Forelimb muscle (tissue), 1 donor: ENCODE data around the gene PPM1N. TPM values are rescaled to one million over a fixed set of nuclear protein-coding genes. Genes with fewer than 3 reads are reported as not detected.

ENCODE experiments used
- DNase-seq: peaks from one replicate; pipeline ENCODE4 v3.0.0-alpha.2; 2013; ENCODE audit warnings: low read depth
- polyA plus RNA-seq: library from polyadenylated mRNA; unstranded; fragments of 120-200 nt; gene quantifications from one replicate; pipeline ENCODE4 v1.2.1, GENCODE V29; 2013; ENCODE audit not compliant: insufficient read length

Gene PPM1N
- polyA plus RNA-seq, 1 donor, result 1.0 TPM

DNA sequence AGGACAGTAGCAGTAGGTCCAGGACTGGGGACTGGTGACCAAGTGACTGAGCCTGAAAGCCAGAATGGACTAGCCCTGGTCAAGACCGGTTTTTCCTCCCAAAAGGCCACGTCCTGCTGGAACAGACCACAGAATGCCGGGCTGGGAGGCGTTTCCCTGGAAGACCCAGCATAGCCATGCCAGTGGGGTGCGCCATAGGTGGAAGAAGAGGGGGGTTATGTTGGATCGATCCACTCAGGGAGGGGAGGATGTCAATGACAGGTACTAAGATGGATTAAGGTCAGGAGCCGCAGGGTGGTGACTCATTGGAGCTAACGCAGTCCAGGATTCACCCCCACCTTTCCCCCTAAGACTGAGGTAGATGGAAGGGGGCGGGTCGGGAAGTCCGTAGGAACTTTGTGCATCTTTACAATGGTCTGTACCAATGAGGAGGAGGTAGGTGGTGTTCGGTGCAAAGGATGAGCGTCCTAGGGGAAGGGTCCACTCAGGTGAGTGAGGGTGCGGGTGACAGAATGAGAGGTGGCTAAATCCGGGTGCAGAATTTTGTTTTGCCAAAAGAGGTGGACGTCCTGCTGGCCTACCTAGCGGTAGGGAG lies 30.0 kb downstream of the PPM1N start:
- no peak for DNase-seq

GRCh38 chr19:45528744-45529419 lies 30.6 kb downstream of the PPM1N start:
- DNase-seq, result no peak

DNA sequence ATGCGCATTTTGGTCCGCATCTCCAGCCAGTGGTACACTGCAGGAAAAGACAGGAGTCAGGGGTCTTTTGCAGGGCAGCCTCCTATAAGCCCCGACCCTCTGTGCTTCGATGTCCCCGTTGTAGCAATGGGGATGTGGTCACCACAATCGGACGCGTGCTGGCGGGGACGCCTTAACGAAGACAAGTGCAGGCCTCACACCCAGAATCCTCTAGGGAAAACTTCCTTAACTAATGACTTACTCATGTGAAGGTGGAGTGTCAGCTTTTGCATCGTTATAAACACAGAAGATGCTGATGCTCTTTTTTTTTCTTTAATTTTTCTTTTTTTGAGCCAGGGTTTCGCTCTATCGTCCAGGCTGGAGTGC lies 31.2 kb downstream of the PPM1N start:
- DNase-seq, result no peak

DNA sequence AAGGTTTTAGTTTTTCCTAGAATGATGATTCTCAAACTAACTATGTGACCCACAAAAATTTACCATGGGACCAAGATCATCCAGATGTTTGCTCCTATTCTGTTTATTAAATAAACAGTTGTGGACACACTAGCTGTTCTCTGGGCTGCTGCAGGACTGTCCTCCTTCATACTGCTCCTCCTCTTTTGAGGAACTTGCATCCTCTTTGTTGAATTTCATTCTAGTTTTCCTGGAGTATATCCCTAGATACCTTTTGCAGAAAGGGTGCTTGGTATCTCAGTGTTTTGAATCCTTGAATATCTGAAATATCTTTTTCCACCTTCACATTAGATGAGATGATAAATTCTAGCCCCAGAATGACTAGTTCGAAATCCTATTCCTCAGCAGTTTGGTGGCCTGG lies 33.1 kb downstream of the PPM1N start:
- no peak for DNase-seq

GRCh38 chr19:45539459-45539858 lies 41.2 kb downstream of the PPM1N start:
- DNase-seq, result no peak

DNA sequence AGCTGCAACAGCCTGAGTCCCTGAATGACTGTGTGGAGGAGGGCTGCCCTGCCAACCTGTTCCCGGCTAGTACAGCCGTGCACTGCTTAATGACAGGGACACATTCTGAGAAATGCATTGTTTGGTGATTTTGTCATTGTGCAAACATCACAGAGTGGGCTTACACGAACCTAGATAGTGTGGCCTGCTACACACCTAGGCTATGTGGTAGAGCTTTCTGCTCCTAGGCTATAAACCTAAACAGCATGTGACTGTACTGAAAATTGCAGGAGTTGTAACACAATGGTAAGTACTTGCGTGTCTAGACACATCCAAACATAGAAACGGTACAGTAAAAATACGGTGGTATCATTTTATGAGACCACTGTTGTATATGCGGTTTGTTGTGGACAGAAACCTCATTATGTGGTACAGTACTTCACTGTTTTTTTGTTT lies 44.0 kb downstream of the PPM1N start:
- DNase-seq, result no peak

DNA sequence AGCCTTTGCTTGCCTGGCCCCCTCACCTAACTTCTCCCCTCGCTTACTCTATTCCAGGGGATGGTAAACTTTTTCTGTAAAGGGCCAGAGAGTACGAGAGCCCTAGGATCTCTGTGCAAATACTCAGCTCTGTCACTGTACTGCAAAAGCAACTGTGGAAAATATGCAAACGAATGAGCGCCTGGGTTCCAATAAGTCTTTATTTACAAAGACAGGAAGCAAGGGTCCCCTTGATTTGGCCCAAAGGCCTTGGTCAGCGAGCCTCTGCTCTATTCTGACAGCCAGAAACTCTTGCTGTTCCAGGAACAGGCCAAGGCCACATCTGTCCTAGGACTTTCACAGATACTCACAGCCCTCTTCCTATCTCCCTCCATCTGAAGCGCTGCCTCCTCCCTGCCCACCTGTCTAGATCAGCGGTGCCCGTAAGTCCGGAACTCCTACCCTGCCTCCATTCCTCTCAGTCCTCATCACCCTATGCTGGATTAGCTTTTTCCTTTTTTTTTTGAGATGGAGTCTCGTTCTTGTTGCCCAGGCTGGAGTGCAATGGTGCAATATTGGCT lies 49.0 kb downstream of the PPM1N start:
- no peak for DNase-seq

DNA sequence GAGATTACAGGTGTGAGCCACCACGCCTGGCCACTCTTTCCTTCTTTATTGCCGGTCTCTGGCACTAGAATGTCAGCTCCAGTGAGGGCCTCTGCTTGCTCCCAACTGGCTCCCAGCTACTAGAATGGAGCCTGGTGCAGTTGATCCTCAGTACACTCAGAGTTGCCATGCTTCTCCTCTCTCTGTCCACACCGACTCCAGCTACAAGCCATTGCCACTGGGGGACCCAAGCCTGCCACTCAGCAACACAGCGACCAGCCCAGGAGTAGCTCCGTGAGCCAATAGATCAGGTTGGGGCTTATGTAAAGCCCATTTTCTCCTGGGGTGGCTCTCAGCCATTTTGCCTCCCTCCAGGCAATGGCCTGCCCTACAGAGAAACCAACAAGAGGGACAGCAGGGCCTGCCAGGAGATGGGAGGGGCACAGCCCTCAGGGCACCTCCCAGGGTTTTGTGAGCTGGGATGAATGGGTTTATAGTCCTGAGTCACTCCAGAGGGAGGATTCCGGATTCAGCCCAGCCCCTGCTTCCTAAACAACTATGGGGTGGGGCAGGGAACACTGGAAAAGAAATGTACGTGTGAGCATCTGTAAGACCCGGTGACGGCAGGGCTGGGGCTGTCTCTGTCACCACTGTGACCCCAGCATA lies 49.8 kb downstream of the PPM1N start:
- no peak for DNase-seq

Other genes starting within 250 kb of the PPM1N start
- 26.2 TPM for gene MARK4, start 247.2 kb upstream of the PPM1N start, polyA plus RNA-seq
- gene CKM, start 175.6 kb upstream of the PPM1N start, polyA plus RNA-seq, result 3,869 TPM
- gene KLC3, start 157.7 kb upstream of the PPM1N start, polyA plus RNA-seq, result 0.20 TPM
- gene ERCC2, start 127.9 kb upstream of the PPM1N start, polyA plus RNA-seq, result 18.0 TPM
- gene PPP1R13L, start 93.4 kb upstream of the PPM1N start, polyA plus RNA-seq, result 3.9 TPM
- gene POLR1G, start 91.8 kb upstream of the PPM1N start, polyA plus RNA-seq, result 5.8 TPM
- 94.2 TPM for gene ERCC1, start 74.5 kb upstream of the PPM1N start, polyA plus RNA-seq
- 41.0 TPM for gene FOSB, start 30.4 kb upstream of the PPM1N start, polyA plus RNA-seq
- 165 TPM for gene RTN2, start 1.4 kb upstream of the PPM1N start, polyA plus RNA-seq
- gene VASP, start 9.0 kb downstream of the PPM1N start, polyA plus RNA-seq, result 50.8 TPM
- gene OPA3, start 86.4 kb downstream of the PPM1N start, polyA plus RNA-seq, result 7.2 TPM
- gene GPR4, start 103.8 kb downstream of the PPM1N start, polyA plus RNA-seq, result 1.5 TPM
- 8.9 TPM for gene EML2, start 141.0 kb downstream of the PPM1N start, polyA plus RNA-seq
- 0.15 TPM for gene GIPR, start 169.8 kb downstream of the PPM1N start, polyA plus RNA-seq
- gene SNRPD2, start 193.5 kb downstream of the PPM1N start, polyA plus RNA-seq, result 268 TPM
- gene QPCTL, start 194.2 kb downstream of the PPM1N start, polyA plus RNA-seq, result 4.4 TPM
- 13.5 TPM for gene FBXO46, start 232.5 kb downstream of the PPM1N start, polyA plus RNA-seq
- not detected for gene MEIOSIN, start 235.0 kb downstream of the PPM1N start, polyA plus RNA-seq